Measurements from ENCODE around the gene ANKHD1.

GRCh38 chr5:140363631-140364471 lies 37.8 kb upstream of the ANKHD1 start:
- no peak for TF ChIP-seq POLR2A (IDR thresholded peaks at IDR 0.05)
- no peak for TF ChIP-seq CTCF (IDR thresholded peaks at IDR 0.05)
